HG03060 (cell line): ENCODE measurements around the gene PTPRJ.
"Not testable (repeated sequence)": the region's sequence is repeated elsewhere in the genome, so short reads cannot be mapped to it uniquely, and the experiment has no call there.

Experiments used
- ATAC-seq: cut with Tn5 transposase; IDR thresholded peaks from one replicate; pipeline ENCODE4 v1.9.1; 2021; ENCODE audit warnings: low read depth, moderate number of reproducible peaks; ENCODE audit not compliant: unreplicated experiment

PTPRJ gene

GRCh38 chr11:48180627-48181026 lies 200.3 kb downstream of the PTPRJ start:
- no peak for ATAC-seq

- ATAC-seq, result no peak
Measured at GRCh38 chr11:48182860-48183526, 202.6 kb downstream of the PTPRJ start.

GRCh38 chr11:48184452-48184851 lies 204.1 kb downstream of the PTPRJ start:
- no peak for ATAC-seq

GRCh38 chr11:48190906-48191654 lies 210.7 kb downstream of the PTPRJ start:
- not testable (repeated sequence) for ATAC-seq

GRCh38 chr11:48193876-48194275 lies 213.5 kb downstream of the PTPRJ start:
- no peak for ATAC-seq

GRCh38 chr11:48207881-48208280 lies 227.5 kb downstream of the PTPRJ start:
- no peak for ATAC-seq

GRCh38 chr11:48210052-48210451 lies 229.7 kb downstream of the PTPRJ start:
- no peak for ATAC-seq

GRCh38 chr11:48216510-48216909 lies 236.2 kb downstream of the PTPRJ start, which contains the start of gene OR4B1:
OR4B1 (plus strand) TSS chr11:48216810; CDS start chr11:48216810, 0 bp downstream.
- no peak for ATAC-seq
